HG02973 (cell line): Measurements from ENCODE around the gene REC8.
"Not testable (repeated sequence)": the region's sequence is repeated elsewhere in the genome, so short reads cannot be mapped to it uniquely, and the experiment has no call there.

Experiments
- ATAC-seq: cut with Tn5 transposase; IDR thresholded peaks from one replicate; pipeline ENCODE4 v1.9.1; 2021; ENCODE audit warnings: moderate library complexity; ENCODE audit not compliant: unreplicated experiment

Gene REC8

GRCh38 chr14:24197056-24197450 lies 25.2 kb downstream of the REC8 start:
- no peak for ATAC-seq

GRCh38 chr14:24198814-24199524 lies 27.1 kb downstream of the REC8 start:
- ATAC-seq, result no peak

- not testable (repeated sequence) for ATAC-seq
Measured at GRCh38 chr14:24202538-24202937, 30.7 kb downstream of the REC8 start.

DNA sequence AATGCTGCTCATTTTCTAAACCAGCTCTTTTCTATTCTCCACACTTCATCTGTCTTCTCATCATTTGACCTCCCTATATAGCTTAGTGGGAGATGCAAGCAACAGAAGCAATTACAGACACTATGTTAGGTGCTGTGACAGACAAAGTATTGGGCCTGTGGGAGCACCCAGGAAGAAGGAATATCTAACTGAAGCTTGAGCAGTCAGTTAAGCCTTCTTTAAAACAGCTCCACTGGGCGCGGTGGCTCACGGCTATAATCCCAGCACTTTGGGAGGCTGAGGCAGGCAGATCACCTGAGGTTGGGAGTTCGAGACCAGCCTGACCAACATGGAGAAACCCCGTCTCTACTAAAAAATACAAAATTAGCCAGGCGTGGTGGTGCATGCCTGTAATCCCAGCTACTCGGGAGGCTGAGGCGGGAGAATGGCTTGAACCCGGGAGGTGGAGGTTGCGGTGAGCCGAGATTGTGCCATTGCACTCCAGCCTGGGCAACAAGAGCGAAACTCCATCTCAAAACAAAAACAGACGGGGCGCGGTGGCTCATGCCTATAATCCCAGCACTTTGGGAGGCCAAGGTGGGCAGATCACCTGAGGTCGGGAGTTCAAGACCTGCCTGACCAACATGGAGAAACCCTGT lies 31.5 kb downstream of the REC8 start:
- not testable (repeated sequence) for ATAC-seq

GRCh38 chr14:24204163-24205146 lies 32.6 kb downstream of the REC8 start:
- no peak for ATAC-seq

- no peak for ATAC-seq
Measured at GRCh38 chr14:24206260-24207103, 34.6 kb downstream of the REC8 start.

- no peak for ATAC-seq
Measured at GRCh38 chr14:24207104-24207551, 35.2 kb downstream of the REC8 start.

- ATAC-seq, result no peak
Measured at GRCh38 chr14:24207625-24208024, 35.7 kb downstream of the REC8 start.

DNA sequence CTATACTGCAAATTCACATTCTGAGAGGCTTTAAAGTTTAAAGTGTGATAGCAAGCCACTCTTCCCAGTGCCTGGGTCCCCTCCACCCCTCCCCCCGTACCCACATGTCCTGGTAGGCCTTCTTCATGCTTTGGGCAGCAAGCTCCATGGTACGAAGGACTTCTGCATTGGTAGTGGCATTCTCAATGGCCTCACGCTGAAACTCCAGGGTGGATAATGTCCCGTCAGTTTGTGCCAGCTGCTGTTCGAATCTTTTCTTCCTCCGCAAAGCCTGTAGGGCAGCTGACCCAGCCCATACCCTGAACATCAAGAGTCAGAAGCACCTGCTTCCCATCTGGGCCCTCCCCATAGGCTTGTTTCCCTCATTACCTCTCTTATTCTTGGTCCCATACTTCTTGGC lies 39.4 kb downstream of the REC8 start:
- ATAC-seq, result no peak

DNA sequence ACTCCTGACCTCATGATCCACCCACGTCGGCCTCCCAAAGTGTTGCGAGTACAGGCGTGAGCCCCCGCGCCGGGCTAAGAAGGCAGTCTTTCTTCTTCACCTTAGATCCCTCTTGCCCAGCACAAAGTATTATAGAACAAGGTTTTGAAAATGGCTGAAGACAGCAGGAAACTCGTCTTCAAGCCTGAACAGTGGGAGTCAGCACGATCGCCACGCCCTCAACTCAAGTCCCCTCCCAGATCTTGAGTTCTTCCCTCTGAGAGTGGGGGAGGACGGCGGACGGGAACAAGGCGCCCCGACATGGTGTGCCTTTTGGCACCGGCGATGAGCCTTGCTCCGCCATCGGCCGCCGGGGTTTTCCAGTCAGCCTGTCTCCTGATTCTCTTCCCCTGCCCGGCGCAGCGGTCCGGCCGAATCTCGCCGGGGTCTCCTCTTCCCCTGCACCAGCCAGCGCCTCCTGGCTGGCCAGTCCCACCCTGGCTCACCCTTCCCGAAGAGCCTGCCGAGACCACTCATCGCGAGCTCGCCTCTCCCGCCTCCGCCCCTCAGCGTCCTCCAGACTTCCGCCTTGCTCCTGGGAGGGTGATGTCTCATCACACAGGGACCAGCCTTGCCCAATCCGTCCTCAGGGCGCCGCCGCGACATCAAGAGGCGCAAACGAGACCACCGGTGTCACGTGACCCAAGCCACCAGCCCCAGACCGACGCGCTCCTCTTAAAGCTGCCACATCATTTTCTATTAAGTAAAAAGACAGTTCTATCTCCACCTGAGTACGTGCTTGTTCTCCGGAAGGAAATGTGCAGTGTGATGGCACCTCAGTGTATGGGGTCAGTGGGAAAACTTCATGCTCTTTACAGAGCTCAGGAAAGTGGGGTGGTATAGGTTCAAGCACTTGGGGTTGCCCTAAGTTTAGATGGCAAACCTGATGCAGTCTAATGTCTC lies 41.3 kb downstream of the REC8 start, which contains the start of gene CHMP4A:
Gene CHMP4A (minus strand): TSS at position 565 of the 942 bp plus-strand sequence. CDS start 49 bp downstream, at position 516.
- ATAC-seq, result peak; percentile 76

DNA sequence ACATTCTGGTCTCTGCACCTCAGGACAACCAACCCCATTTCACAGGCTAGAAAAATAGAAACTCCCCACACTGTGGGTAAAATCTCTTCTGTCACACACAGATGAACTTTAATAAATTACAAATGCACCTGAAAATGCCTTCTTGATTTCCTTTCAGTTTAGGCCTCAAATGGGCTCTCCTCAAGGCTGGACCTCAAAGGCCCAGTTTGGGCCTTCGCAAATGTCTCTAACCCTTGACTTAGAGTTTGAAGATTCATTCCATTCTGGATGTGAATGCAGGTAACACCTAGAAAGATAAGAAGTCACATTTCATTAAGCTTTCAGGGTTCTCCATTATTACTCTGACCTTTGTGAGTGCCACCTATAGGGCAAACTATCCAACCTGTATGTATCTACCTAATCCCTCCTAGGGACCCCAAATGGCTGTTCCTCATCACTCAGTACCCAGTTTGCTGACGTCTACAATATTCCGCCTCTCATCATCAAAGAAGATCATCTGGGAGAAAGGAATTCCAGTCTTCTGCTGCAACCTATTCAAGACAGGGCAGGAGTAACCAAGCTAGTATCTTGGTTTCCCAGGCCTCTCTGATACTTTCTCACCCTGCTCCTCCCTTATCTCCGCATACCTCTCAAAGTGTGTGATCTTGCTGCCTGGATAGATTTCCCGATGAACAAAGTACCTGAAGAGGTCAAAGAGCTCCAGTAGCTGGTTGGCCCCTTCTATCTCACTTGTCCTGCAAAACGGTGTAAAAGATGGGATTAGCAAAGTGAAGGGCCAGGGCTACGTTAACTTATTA lies 42.2 kb downstream of the REC8 start:
- ATAC-seq, result no peak

DNA sequence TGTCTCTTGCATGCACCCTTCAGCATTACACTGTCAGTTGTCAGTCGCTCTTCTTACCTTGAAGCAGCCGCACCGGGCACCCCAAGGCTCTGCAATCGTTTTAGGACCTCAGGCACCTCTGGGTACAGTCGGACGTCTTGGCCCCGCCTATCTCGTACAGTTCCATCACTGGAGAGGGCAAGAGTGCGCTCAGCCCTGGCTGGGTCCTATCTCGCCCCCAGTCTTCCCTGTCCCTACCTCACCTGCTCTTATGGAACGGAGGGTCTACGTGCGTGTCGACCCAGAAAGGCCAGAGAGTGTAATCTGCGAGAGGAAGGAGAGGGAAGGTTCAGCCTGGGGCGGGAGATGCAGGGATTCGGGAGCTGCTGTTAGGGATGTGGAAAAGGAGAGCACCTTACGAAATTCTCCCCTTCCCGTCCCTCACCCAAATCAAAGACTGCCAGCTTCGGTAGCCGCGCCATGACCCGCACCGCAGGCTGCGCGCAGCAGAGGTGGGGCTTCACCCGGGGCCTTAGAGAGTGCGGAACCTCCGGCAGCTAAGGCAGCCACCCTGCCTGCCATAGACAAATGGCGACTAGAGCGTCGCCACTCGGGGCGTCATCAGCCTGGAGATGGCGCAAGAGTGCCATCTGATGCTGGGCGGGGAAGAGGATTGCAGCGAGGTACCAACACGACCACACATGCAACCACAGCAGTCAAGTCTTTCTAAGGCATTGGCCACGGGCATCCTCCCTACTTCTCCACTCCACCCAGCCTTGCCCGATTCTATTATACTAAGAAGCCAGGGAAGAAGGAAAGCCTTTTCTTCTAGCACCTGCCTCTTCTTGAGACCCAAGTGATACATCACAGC lies 43.8 kb downstream of the REC8 start, which contains the start of gene MDP1:
Gene MDP1 (minus strand): TSS at position 572 of the 850 bp plus-strand sequence. CDS start 111 bp downstream, at position 461.
- ATAC-seq, result peak; percentile 57

DNA sequence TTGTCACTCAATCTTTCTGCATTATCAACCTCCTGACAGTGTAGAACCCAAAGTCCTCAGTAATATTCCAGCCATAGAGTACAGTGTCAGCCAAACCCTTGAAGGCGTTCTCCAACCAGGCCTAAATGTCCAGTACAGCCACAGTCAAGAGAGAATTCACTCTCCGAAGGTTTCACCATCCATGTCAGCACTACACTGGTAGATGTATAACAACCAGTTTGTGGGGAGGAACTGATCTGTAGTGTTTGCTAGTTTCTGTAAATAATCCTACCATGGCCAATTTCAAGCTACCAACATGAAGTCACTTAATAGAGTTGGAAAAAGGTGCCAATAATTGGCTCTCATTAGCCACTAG lies 44.4 kb downstream of the REC8 start:
- ATAC-seq, result no peak

DNA sequence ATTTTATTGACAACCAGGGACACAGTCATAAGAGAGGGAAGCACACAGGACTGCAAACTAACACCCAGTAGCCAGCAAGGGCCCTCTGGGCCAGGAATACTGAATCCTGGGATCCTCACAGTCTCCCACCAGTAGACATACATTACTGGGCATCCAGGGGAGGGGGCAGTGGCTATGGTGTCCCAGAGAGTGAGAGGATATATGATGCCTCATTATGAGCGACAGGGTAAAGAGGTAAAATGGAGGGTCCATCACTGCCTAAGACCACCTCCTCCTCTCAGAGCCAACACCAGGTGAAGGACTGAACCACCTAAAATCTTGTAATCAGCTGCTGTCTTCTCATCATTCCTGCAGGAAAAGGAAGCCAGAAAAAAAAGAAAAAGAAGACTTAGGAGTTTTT lies 45.0 kb downstream of the REC8 start:
- ATAC-seq, result not testable (repeated sequence)

GRCh38 chr14:24219080-24219479 lies 47.2 kb downstream of the REC8 start:
- ATAC-seq, result no peak

- ATAC-seq, result no peak
Measured at GRCh38 chr14:24219521-24219920, 47.6 kb downstream of the REC8 start.

GRCh38 chr14:24222987-24223386 lies 51.1 kb downstream of the REC8 start:
- ATAC-seq, result not testable (repeated sequence)
